Stimulated activated CD4-positive, alpha-beta T cell treated with anti-CD3 and anti-CD28 coated beads, Interleukin-4, amount 100 ng/mL, for 1 hour (primary cell): ENCODE data around the gene SKI.
"Not testable (repeated sequence)": the region's sequence is repeated elsewhere in the genome, so short reads cannot be mapped to it uniquely, and the experiment has no call there.

Experiments
- DNase-seq: peaks from one replicate; pipeline ENCODE4 v3.0.0-alpha.2; 2020

Gene SKI

DNA sequence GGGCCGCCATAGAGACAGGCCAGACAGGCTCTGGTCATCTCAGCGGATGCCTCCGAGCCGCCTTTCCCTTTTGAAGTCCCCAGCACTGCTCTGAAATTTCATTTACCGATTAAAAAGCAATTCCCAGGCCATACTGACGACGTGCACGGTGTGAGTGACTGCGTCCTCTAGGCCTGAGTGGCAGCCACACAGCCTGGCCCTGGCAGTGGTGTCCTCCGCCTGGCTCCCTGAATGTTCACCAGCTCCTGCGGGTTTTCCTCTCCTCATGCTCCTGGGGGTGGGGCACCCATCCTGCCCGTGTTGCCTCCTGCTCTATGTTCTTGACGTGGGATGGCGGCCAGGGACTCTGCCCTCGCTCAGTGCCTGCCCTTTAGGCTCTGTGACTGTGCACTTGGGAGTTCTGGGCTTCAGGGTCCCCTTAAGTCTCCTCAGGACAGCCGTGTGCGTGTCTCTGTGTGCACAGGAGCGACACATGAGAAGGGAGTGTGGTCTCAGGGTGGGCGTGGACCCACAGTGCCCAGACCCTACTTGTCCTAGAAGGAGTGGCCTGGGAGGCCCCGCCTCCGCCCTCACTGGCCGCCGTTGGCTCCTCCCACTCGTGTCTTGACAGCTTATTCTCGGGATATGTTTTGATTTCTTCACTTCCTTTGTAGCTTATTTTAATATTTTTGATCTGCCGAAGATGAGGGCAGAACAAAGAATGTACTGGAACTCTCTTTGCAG lies 3.6 kb downstream of the SKI start:
- peak; percentile 70 for DNase-seq

DNA sequence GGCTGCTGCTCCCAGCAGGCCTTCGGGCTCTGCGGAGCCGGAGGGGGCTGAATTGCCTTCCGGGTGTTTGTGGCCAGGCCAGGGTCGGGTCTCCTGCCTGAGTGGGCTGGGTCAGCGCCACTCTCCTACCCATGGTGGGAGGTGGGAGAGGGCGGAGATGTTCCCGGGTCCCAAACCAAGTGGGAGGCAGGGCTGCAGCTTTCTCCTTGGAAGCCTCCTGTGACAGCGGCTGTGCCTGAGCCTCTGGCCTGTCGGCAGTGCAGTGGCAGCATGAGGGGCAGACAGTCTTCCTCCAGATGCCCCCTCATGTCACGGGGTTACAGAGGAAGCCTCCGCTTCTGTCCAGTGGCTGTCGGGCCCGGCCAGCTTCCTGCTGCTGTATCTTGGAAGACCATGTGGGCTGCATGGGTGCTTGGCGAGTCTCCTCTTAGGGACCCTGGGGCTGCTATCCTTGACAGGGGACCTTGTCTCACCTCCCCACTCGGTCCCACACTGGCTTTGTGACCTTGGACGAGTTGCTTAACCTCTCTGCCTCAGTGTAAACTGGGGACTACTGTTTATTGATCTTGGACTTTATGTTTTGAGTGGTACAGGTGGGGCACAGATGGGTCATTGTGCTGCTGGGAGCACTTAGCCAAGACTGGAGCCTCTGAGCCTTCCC lies 4.3 kb downstream of the SKI start:
- no peak for DNase-seq

DNA sequence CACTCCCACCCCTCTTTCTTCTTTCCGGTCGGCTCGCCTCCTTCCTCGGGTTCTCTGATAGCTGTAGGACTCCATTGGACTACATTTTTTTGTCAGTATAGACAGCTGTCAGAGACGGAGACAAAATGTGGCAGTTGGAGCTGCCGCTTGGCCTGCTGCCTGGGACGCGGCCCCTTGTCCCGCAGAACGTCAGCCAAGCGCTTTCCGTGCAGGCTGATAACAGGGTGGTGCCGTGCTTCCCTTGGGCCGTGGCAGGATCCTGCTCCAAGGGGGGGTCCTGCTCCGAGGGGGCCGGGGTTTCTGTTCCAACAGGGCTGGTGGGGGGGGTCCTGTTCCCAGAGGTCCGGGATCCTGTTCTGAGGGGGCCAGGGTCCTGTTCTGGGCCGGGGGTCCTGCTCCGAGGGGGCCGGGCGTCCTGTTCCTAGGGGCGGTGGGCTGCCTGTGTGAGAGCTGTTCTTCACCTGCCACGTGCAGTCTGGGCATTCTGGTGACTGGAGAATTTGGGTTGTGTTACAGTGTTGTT lies 4.9 kb downstream of the SKI start:
- DNase-seq: no peak

DNA sequence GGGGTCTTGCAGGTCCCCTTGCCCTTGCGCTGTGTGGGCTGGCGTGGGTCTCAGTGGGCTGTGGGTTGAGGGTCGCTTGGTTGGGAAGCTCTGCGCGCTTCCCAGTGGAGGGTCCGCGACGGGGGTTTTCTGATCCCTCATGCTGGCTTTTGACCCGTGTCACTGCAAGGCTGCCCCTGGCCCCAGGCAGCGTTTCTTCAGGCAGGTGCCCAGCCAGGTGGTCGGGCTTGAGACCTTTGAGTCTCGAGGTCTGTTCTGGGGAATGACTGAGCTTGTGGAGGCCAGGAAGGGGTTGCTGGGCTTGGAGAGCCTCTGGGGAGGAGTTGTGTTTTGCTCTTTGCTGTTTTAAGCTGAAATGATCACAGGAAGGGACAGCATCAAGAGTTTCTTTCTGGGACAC lies 5.3 kb downstream of the SKI start:
- no peak for DNase-seq

DNA sequence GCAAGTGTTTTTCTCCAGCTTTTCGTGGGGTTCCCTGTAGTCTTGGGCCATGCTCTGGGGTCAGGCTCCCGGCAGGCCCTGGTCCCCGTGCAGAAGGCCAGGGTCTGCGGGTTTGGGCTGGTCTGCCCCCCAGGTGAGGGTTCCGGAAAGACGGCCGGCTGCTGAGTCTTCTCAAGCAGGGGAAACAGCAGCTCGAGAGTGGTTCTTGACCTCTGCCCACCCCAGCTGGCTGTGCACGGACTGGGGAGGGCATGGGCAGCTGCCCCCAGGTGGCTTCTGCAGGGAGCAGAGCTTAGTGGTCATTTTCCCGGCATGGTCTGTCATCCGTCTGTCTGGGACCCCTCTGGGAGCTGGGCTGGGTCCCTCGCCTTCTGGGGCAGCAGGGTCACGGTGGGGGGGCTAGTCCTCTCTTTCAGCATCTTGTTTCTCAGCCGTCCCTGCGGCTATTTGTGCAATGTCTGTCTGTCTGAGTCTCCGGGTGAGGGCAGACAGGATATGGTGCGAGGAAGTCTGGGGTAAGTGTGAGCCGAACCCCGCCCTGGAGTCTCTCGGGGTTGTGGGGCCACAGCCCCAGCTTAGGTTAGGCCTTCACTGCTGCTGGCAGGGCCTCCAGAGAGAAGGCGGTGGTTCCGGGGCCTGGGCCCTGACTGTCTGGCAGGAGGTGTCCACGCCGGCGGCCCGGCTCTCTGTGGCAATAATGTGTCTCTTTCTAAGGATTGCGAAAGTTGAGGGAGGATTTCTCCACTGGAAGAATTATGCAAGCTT lies 6.1 kb downstream of the SKI start:
- peak; percentile 47 for DNase-seq

DNA sequence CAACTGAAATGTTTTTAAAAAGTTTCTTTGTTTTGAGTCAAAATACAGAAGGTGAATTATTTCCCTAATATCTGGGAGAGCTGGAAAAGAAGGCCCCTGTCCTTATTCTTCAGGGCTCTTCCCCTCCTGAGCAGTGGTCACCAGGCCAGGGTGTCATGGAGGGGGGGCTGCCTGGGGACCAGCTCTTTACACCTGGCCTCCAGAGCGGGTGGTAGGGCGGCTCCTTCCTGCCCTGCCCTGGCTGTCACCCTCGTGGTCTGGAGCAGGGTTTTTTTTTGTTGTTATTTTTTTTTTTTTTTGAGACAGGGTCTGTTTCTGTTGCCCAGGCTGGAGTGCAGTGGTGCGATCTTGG lies 6.6 kb downstream of the SKI start:
- DNase-seq: no peak

DNA sequence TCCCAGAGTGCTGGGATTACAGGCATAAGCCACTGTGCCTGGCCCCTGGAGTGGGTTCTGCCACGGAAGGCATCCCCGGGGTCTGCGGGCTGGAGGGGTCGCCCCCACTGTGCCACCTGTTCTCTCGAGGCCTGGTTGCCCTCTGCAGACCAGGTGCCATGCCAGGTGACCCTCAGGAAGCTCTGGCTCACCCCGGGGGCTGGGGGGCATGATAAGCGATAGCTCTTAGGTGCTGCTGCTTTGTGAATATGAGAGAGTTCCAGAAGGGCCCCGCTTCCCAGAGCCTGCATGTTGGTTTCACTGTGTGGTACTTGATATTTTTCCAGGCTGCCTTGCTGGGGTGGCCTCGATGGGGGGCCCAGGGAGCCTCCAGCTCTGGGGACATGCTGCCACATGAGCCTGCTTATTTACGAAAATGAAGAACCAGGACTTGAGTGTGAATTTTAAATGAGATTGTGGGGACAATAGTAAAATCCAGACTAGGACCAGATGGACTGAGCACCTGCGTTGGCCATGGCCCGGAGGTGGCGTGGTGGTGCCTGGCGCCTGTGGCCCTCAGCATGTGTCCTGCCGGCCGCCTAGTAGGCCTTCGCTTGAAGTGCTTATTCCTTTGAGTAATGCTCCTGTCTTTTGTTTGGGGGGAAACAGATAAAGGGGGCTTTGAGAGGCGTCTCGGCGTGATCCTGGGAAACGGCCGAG lies 7.3 kb downstream of the SKI start:
- DNase-seq: no peak

DNA sequence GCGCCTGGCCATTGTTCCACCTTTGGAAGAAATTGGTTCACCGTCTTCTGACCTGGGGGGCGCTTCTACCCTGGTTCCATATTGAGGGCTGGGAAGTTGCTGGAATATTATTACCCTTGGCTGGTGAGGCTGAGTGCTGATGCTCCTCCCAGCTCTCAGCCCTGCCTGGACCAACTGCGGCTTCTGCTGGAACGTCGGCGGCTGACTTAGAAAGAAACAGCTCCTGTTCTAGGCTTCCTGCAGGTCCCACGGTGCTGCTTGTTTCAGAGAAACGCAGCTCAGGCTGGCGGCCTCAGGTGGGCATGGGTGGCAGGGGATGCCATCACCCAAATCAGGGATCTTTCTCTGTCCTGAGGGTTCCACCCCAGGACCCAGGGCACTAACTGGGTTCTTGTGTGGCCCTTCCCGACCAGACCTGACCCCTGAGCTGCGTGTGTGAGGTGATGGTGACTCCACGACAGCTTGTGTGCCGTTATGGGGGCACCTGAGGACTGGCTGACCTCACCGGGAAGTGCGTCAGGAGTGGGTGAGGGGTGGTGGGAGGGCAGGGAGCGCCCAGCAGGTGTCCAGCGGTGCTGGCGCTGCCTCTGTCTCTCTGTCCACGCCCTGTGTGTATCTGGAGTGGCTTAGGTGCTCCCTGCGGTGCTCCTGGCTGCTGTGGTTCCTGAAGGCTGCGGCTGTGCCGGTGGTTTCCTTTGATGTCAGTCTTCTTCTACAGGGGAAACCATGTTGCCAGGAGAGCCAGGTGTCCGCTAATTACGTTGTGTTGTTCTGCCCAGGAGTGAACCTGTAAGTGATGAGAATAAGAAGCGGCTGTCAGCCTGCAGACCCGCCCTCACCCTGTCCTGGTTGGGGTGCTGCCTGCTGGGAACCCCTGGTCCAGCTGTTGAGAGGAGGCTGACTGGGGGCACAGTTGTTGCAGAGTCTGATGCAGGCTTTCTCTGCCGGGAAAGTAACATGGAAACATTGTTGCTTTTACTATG lies 8.9 kb downstream of the SKI start:
- peak; percentile 46 for DNase-seq

DNA sequence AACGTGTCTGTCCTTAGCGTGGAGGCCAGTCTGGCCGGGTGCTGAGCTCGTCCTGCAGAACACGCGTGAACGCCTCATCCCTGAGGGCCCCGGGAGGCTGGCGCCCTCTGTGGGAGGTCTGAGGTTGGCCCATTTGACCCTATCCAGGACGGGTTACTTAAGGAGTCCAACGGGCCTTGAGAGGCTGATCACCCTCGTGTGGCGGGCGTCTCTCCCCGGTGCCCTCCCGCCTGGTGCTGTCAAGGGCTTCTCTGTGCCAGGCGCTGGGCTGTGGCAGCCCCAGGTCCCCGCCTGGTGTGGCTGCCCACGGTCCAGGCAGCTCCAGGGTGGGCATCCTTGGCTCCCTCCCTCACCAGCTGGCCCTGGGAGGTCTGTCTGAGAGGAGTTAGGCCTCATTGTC lies 9.7 kb downstream of the SKI start:
- no peak for DNase-seq

DNA sequence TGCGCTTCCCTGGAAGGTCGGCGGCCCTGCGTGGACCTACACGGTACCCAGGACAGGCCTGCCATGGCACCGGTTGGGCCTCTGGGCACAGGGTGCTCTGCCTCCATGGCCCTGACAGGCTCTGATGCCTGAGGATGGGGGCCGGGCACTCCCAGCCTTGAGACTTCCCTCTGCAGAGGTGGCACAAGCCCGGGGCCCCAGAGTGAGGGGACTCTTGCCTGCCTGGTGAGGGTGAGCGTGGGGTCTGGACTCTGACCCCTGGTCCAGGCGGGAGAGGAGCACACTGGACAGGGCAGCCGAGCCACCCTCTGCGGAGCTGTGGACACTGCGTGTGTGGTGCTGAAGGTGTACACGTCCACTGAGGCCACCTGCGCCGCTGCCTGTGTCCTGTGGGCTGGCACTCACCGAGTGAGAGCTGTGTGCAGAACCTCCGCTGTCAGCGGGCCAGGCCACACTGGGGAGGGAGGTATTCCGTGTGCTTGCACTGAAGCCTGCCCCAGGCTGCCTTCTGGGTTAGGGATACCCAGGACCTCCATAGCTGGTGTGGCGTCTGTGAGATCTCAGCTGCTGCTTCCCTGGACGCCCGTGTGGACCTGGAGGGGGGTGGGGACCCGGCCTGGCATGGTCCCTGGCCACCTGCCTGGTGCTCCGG lies 10.4 kb downstream of the SKI start:
- no peak for DNase-seq

DNA sequence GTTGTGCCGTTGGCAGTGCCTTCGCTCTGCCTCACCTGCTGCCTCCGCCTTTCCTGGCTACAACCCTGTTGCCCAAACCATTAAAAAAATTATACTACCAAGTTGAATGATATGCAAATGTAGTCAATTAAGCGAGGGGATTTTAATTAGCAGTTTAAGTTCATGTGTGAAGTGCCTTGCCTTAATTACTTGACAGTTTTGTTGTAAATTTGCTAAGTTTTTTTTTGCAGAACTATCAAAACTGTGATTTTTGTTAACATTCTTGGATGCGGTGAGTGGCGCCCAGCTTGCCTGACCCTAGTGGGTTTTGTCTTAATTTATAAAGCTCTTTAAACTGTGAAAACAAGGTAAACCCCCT lies 10.9 kb downstream of the SKI start:
- no peak for DNase-seq

DNA sequence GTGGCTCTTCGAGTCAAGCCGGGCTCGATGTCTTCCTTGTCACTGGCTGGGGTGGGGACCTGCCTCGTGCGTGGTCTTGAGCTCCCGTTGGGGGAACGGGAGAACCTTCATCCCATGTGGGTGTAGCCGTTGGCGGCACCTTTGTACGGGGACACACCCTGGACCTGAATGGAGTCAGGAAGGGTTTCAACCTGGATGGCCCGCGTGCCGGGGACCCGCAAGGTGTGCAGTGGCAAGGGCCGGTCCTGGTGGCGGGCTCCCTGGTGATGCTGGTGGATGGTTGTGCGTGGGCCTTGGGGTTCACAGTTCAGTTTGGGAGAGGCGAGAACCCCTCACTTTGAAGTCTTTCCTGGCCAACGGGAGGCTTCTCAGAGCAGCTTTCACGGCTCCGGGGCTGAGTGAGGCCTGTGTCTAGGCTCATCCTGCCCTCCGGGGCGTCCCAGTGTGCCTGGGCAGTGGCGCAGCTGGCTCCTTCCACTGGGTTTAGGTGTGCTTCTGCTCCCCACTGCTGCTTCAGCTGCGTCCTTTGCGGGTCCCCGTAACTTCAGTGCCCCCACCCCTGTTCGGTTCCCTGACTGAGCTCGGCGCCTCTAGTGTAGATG lies 11.4 kb downstream of the SKI start:
- no peak for DNase-seq

DNA sequence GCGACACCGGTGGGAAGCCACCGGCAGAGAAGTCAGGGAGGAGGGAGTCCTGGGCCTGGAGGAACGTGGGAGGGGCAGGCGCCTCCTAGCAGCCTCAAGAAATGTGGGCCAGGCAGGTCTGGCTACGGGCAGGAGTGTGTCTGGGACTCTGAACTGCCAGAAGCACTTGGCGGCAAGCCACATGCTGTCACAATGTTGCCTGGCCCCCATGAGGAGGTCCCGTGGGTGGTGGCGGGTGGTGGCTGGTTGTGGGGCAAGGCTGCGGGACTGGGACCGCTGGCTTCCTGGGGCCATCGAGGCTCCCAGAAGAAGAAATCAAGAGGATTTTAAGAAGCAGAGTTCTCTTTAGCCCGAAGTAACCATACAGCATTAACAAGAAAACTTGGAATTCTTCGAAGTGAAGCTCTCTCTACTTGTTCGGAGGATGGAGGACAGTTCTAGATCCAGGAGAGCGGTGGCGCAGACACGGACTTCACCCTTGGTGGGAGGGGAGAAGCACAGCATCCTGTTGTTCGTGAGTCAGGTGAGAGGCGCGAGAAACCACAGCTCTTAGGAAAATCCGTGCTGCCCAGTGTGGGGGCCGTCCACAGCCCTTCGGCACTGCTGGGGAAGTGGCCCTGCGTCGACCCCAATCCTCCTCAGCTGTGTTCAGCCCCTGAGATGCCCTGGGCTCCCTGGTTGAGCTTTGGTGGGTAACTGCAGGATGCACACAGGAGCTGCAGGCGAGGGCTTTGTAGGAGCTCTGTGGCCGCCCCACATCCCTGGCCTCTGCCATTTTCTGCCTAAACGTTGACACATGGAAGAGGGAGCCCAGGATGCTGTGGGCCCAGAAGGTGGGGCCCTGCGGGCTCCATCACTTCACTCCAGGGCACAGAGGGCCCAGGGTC lies 12.4 kb downstream of the SKI start:
- DNase-seq: peak; percentile 35

DNA sequence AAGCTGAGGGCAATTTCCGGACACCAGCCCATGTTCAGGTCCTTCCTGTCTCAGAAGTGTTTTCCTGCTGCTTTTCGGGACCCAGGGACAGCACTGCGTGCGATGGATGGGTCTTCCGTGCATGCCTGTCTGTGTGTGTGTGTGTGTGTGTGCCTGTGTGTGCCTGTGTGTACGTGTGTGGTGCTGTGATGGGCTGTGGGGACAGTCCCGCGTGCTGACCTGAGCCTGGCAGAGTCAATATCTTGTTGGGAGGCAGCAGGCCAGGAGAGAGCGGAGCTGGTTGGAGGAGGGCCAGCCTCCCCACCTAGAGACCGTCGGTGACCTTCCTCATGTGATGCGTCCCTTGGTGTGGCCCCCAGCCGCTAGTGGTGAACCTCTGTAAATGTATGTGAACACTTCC lies 13.7 kb downstream of the SKI start:
- DNase-seq: no peak

DNA sequence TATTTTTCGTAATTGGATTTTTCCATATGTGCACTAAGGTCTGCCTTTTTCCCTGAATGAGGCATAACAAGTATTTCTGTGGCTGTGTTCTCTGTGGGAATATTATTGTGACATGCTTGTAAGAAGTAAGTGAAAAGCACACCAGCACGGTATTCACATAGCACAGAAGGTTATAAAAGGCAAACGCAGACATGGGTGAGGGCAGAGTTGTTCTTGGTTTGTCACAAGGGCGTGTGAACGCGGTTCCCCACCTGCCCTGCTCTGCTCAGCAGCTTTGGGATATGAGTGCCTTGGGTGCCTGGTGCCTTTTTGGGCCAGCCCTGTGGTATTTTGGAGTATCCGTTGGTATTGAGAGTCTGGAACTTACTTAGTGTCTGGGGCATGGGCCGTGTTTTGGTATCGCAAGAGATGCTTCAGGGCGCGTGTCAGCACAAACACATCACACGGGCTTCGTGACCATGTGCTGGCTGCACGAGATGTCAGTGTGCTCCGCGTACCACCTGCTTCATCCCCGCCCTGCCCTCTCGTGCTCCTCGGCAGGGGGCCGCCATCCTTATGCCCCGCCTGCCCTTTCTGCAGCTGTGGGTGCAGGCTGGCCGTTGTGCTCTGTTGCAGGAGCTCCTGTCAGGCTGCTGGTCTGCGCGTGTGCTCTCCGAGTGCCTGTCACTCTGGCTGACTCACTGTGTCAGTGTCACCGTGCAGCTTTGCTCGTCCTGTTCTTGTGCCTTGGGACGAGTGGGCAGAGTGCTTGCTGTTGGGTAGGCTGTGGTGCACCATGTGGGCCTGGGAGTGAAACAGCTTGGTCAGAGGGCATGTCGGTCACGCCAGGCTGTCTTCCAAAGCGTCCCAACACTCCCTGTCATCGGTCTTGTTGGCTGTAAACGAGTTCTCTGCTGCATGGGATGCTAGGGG lies 15.0 kb downstream of the SKI start:
- DNase-seq: no peak

DNA sequence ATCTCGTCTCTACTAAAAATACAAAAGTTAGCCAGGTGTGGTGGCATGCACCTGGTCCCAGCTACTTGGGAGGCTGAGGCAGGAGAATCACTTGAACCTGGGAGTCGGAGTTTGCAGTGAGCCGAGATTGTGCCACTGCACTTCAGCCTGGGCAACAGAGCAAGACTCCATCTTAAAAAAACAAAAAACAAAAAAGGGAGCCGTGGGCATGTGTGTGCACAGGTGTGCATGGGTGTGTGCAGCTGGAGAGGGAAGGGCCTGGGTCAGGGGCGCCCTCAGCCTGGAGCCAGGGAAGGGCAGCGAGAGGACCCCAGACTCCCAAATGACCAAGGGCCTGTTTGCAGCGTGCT lies 18.9 kb downstream of the SKI start:
- DNase-seq: not testable (repeated sequence)

DNA sequence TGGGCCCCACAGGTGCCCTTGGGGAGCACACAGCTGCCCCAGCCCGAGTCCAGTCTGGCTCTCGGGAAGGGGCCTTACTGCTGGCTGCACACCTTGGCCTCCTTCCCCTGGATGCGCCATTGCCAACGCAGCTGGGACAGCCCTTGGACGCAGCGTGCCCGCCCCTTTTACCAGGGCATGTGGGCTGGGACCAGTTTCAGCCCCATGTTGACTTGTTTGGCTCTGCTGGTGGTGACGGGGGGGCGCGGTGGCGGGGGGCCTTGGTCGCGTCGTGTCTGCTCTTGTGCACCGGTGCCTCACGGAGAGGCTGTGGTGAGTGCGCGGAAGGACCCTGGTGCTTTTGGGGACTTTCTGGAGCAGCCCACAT lies 19.6 kb downstream of the SKI start:
- DNase-seq: no peak

DNA sequence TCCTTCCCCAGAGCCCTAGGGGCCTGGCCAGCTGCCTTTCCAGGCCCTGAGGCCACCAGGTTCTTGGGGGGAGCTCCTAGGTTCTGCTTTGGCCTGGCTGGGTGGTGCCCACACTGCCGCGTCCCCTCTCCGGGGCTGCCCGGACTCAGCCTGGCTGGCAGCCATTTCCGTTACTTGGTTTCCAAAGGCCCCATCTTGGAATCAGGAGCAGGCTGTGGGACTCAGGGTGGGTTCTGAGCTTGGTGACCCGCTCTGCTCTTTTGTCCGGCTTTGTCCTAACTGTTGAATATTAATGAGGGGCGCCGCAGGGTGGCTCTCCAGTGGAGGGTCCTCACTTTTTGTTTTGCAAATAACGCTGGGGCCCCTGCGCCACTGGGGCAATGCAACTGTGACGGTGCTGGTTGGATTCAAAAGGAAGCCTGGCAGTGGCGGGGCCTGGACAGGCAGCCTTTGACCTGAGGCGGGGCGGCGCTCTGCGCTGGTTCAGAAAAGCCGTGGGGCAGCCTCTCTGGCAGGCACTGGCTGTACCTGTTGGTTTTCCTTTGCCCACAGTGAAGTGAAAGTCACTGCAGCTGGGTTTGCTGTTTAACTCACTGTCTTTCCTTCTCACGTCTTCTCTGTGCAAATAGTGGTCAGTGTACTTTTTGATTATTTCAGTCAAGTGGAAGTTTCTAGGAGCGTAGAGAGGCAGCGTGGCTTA lies 20.2 kb downstream of the SKI start:
- DNase-seq: no peak
